Measurements from ENCODE around the gene SUMO3.

GRCh38 chr21:44805859-44806258, 12.0 kb downstream of the SUMO3 start:
- TF ChIP-seq EZH2phosphoT487 (IDR thresholded peaks at IDR 0.05; ENCODE audit: insufficient read depth, low read depth): no peak
- no peak for TF ChIP-seq EZH2 (IDR thresholded peaks at IDR 0.05; ENCODE audit: insufficient read depth, poor library complexity, severe bottlenecking)
